Stimulated activated CD4-positive, alpha-beta T cell treated with anti-CD3 and anti-CD28 coated beads, Interleukin-2, amount 100 ng/mL, for 24 hours (primary cell): ENCODE data around the gene CAPZA1.

ENCODE experiments used
- DNase-seq, 2 donors: peaks; one replicate each; pipeline ENCODE4 v3.0.0-alpha.2; 2020

Gene CAPZA1

DNA sequence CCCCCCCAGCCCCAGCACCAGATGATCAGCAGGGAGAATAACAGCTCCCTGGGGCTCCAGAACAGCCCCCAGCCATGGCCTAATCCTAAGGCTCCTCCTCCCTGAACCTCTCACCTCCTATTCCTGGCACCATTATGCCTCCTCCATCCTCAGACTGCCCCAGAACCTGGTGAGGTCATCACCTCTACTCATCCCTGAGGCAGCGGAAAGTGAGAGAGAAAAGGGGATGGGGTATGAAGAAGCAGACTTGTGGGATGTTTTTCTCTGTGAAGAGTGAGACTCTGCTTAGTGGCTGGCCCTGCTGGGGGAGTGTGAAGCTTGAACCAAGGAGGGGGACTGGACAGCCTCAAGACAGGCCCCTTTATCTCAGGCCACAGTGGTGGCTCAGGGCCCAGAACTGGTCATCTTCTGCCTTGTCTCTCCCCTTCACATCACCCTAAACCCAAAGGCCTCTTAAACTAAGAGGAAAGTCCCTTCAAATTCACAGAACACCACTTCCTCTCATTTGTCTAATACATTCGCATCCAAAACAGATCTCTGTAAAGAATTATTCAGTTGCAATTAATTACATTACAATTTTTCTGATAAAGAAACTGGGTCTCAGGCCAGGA is 97.7 kb downstream of the CAPZA1 start:
- DNase-seq = no peak

- DNase-seq = peak; percentile 80 to 88
Measured at GRCh38 chr1:112718691-112719418, 99.2 kb downstream of the CAPZA1 start.

DNA sequence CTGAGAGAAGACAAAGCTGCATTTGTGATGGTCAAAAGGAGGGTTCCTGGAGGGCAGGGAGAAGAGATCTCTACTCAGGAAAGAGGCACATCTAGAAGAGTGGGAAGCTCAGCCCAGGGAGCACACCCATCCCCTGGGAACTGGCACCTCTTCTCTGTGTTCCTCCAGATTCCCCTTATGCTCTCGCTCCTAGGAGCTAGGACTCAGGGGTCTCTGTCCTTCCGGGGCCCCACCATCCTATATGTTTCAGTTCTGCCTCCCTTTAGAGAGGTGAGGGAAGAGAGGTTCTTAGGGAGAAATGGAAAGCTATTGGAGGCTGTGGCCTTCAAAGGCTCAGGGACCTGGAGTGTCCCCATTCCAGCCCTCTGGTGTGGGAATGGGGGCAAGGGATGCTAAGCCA is 100.1 kb downstream of the CAPZA1 start:
- DNase-seq = no peak

GRCh38 chr1:112720800-112721199 is 101.2 kb downstream of the CAPZA1 start:
- DNase-seq = no peak
